Peyer's patch (tissue), 4 donors: ENCODE data around the gene CD300E. TPM values are rescaled to one million over a fixed set of nuclear protein-coding genes. Genes with fewer than 3 reads are reported as not detected.
"Not testable (repeated sequence)": the region's sequence is repeated elsewhere in the genome, so short reads cannot be mapped to it uniquely, and the experiment has no call there.

Source experiments
- DNase-seq, 3 donors: peaks; one replicate each; pipeline ENCODE4 v3.0.0-alpha.2; 2017 to 2019
- H3K27ac ChIP-seq, 4 donors: fragments of 200-600 bp; sonication (generic); one replicate each; pipeline ENCODE4 v1.5.1; 2016 to 2019
- H3K27me3 ChIP-seq, 2 donors: fragments of 200-600 bp; sonication (generic); one replicate each; pipeline ENCODE4 v1.5.1; 2019
- H3K36me3 ChIP-seq, 3 donors: fragments of 200-600 bp; sonication (generic); one replicate each; pipeline ENCODE4 v1.5.1; 2016 to 2019
- H3K4me1 ChIP-seq, 4 donors: fragments of 200-600 bp; sonication (generic); one replicate each; pipeline ENCODE4 v1.5.1; 2016 to 2019
- H3K4me3 ChIP-seq, 4 donors: fragments of 200-600 bp; sonication (generic); 1 replicate in 3 of 4; 2 replicates in 1 of 4; pipeline ENCODE4 v1.5.1; 2016 to 2019; ENCODE audit warnings: mild to moderate bottlenecking in 1 of 4
- H3K9me3 ChIP-seq, 4 donors: fragments of 200-600 bp; sonication (generic); one replicate each; pipeline ENCODE4 v1.5.1; 2016 to 2019; ENCODE audit warnings: mild to moderate bottlenecking in 1 of 4
- CTCF ChIP-seq, 6 experiments: fragments of 450-650 bp in 4 of 6; fragments of 200-600 bp in 2 of 6; sonication (generic) in 1 of 6; IDR thresholded peaks; one replicate each; pipeline ENCODE4 v1.5.1; 2017 to 2019; ENCODE audit warnings: antibody characterized with exemption in 6 of 6, mild to moderate bottlenecking in 3 of 6, moderate library complexity in 1 of 6
- POLR2A ChIP-seq, 2 donors: fragments of 450-650 bp; IDR thresholded peaks; one replicate each; pipeline ENCODE4 v1.5.1; 2017; ENCODE audit warnings: antibody characterized with exemption in 2 of 2, mild to moderate bottlenecking in 2 of 2, moderate library complexity in 2 of 2
- total RNA-seq, 4 donors: library from RNA; depleted of rRNA; stranded (reverse); fragments of >200 nt; gene quantifications; one replicate each; pipeline ENCODE4 v1.1.0, GENCODE V29; 2016

The CD300E gene
- total RNA-seq, 4 donors from 2014 or later = not detected

- Histone ChIP-seq H3K4me3 (no peak overlapping the region), H3K27ac (no peak overlapping the region), H3K9me3 (no peaks in the 10 kb centered on the region), H3K36me3 (no peaks in the 10 kb centered on the region), H3K4me1 (peaks cover 0 to 7% (median 2%) of the 10 kb centered on the region in 4 donors), H3K27me3 (no peaks in the 10 kb centered on the region)
- DNase-seq = no peak
- TF ChIP-seq CTCF (IDR thresholded peaks at IDR 0.05) (no peak), POLR2A (IDR thresholded peaks at IDR 0.05) (no peak)
Measured at GRCh38 chr17:74635418-74635817, 11.9 kb upstream of the CD300E start.

DNA sequence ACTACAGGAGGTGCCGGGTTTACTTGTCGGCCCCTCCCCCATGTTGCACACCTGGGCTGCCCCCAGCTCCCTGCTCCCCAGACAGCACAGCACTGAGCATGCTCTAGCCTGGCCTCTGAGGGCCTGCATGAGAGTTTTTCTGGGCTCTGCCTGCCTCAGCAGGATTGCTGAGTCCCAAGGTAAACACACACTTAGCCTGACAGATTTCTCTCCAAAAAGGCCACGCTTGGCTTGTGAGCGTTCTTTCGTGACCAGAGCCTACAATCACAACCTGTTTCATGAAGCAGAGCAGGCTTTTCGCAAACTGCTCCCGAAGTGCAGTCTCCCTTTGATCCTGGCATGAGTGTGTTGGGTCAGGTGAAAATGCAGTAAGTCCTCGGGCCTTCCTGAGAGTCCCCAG is 9.8 kb upstream of the CD300E start:
- no peak for TF ChIP-seq CTCF (IDR thresholded peaks at IDR 0.05)
- TF ChIP-seq POLR2A (IDR thresholded peaks at IDR 0.05) = no peak
- no peaks in the 10 kb centered on the region for H3K27me3 ChIP-seq

DNA sequence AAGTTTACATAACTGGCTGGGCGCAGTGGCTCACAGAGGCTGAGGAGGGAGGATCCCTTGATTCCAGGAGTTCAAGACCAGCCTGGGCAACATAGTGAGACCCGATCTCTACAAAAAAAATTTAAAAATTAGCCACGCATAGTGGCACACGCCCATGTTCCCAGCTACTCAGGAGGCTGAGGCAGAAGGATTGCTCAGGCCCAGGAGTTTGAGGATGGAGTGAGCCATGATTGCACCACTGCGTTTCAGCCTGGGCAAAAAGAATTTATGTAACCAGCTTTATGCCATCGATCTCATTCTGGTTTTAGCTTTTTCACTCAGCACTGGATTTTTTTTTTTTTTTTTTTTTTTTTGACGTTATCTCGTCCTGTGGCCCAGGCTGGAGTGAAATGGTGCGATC is 9.1 kb upstream of the CD300E start:
- no peak overlapping the region for H3K4me3 ChIP-seq
- H3K4me1 ChIP-seq = peaks cover 0 to 7% (median 2%) of the 10 kb centered on the region in 4 donors
- no peaks in the 10 kb centered on the region for H3K36me3 ChIP-seq
- DNase-seq = no peak
- TF ChIP-seq POLR2A (IDR thresholded peaks at IDR 0.05) (no peak), CTCF (IDR thresholded peaks at IDR 0.05) (no peak)
- no peaks in the 10 kb centered on the region for H3K27me3 ChIP-seq
- no peak overlapping the region for H3K27ac ChIP-seq
- no peaks in the 10 kb centered on the region for H3K9me3 ChIP-seq

More for the DNA sequence above, 9.8 kb upstream of the CD300E start:
- H3K4me3 ChIP-seq = no peak overlapping the region
- no peaks in the 10 kb centered on the region for H3K36me3 ChIP-seq
- DNase-seq = no peak
- no peaks in the 10 kb centered on the region for H3K9me3 ChIP-seq
- no peak overlapping the region for H3K27ac ChIP-seq
- peaks cover 0 to 7% (median 2%) of the 10 kb centered on the region in 4 donors for H3K4me1 ChIP-seq

DNA sequence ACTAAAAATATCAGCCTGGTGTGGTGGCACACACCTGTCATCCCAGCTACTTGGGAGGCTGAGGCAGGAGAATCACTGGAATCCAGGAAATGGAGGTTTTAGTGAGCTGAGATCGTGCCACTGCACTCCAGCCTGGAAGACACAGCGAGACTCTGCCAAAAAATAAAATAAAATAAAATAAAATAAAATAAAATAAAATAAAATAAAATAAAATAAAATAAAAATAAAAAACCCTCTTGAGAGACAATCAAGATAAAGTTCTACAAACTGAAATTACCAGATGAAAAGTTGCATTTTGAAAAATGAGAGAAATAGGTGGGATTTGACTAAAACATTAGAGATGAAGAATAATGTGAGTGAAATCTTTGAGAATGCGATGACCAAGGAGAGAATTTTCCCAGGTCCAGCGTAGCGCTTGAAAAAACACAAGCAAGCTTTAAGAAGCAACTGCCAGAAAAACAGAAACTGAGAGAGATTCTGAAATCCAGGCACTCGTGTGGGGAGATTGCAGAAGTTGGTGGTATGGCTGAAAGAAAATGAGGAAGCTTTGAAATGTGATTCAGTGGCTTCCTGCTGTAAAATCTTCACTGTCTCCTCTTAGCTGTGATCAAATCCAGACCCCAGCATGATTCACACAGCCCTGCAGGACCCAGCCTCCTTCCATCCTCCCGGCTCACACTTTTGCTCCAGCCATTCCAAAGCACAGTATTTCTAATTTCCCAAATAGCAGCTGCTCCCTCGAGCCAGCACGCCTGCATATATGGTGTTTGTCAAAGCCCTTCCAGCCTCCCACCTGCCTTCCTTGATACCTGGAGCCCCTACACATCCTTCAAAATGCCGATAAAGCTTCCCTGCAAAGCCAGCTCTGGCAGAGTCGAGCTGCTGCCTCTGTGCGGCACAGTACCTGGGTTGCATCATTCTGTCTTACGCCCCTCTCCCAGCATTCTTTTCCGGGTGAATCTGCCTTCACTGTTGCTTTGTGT is 8.2 kb upstream of the CD300E start:
- H3K36me3 ChIP-seq = no peaks in the 10 kb centered on the region
- TF ChIP-seq CTCF (IDR thresholded peaks at IDR 0.05) = no peak
- TF ChIP-seq POLR2A (IDR thresholded peaks at IDR 0.05) = no peak
- peaks cover 0 to 7% (median 2%) of the 10 kb centered on the region in 4 donors for H3K4me1 ChIP-seq
- no peak overlapping the region for H3K4me3 ChIP-seq
- H3K27ac ChIP-seq = no peak overlapping the region
- no peaks in the 10 kb centered on the region for H3K27me3 ChIP-seq
- DNase-seq = no peak
- no peaks in the 10 kb centered on the region for H3K9me3 ChIP-seq

- DNase-seq, H3K9me3 ChIP-seq, H3K36me3 ChIP-seq, H3K4me1 ChIP-seq, H3K27ac ChIP-seq, H3K4me3 ChIP-seq, H3K27me3 ChIP-seq: not testable (repeated sequence)
Measured at GRCh38 chr17:74630251-74630650, 6.7 kb upstream of the CD300E start.

DNA sequence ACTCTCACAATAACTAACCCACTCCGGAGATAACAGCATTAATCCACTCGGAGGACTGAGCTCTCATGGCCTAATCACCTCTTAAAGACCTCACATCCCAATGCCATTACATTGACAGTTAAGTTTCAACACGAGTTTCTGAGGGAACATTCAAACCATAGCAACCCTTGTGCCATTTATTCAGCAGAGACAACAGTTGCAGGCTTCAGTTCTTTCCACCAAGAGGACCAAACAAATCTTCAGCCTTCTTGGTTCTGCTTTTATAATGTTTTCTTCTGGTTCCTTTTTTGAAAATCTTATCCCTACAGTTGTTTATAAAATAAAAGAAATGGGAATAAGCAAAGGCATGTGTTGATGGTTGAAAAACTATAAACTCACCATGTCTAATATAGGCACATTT is 2.1 kb upstream of the CD300E start:
- Histone ChIP-seq H3K4me3 (no peak overlapping the region), H3K36me3 (no peaks in the 10 kb centered on the region), H3K9me3 (no peaks in the 10 kb centered on the region), H3K27me3 (no peaks in the 10 kb centered on the region), H3K4me1 (no peaks in the 10 kb centered on the region), H3K27ac (no peak overlapping the region)
- no peak for TF ChIP-seq CTCF (IDR thresholded peaks at IDR 0.05)
- TF ChIP-seq POLR2A (IDR thresholded peaks at IDR 0.05) = no peak
- DNase-seq = no peak
